Amniotic stem cell (primary cell): Measurements from ENCODE around the gene LST1.

Experiments
- DNase-seq: peaks from one replicate; lab custom pipeline; 2025; lab: John Stamatoyannopoulos, UW

The LST1 gene

DNA sequence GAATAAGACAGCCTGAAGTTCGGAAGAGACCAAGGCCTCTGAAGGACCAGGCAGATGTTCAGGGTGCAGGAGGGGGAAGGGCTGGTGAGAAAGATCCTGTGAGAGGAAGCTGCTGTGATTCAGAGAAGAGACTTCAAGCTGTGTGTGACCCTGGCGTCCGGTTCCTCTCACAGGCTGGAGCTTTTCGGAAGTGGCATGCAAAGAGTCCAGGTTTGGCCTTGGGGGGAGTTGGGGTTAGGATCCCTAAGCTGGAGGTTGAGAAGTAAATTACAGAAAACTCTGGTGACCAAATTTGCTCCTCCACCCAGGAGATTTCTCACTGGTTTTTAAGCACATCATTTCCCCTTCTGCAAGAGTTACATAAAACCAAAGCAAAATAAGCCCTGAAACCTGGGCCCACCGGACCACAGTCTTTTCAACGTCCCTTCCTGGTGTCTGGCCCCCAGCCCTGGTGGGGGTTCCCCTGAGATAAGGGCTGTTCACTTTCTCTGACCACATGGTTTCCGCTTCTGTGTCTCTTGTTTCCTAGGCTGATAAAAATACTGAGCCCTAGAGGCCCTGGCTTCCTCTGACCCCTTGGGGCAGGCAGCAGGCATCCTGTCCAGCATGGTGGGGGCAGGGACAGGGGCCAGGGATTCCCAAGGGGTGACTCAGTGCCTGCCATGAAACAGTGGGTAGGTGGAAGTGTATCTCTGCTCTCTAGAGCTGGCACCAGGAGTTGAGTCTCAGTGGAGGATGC is 25.9 kb upstream of the LST1 start:
- DNase-seq: no peak

DNA sequence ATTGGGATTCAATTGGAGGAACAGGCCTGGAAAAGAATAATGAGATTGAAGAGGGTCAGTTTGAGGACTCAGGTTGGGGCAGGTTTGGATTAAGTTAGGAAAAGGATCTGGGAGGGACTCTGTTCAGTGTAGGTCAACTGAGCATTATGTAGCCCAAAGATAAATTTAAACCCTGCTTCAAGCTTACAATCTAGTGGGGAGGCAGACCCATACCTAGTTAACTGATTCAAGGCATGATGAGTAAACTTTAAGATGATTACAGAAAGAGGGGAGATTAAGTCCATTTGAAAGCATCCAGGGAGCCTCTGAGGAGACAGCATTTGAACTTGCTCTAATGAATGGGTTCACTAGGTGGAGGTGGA is 25.4 kb upstream of the LST1 start:
- DNase-seq: no peak

DNA sequence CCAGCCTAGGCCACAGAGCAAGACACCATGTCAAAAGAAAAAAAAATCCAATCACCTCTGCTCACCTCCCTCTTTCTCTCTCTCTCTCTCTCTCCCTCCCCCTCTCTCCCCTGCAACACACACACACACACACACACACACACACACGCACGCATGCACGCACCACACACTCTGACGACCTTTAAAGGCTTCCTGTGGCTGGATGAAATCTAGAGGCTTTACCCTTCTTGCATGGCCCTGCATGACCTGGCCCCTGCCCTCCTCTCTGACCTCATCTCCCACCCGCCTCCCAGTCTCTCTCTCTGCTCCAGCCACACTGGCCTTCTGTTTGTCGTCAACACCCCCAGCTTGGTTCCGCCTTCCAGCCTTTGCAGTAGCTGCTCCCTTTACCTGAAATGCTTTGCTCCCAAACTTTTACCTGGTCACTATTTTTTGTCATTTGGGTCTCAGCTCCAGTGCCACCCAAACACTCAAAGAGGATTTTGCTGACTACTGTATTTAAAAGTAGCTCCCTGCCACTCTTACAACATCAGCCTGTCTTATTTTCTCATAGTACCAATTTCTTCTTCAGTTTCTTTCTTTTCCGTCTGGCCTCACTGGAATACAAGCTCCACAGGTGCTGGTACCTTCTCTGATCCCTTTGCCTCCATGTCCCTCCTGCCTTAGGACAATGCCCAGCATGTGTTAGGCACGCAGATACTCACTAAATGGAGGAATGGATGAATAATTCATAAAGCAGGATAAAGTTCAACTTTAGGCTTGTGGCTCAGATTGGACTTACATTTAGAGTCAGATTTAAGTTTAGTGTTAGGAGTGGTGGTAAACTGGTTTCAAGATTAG is 18.3 kb upstream of the LST1 start:
- no peak for DNase-seq

DNA sequence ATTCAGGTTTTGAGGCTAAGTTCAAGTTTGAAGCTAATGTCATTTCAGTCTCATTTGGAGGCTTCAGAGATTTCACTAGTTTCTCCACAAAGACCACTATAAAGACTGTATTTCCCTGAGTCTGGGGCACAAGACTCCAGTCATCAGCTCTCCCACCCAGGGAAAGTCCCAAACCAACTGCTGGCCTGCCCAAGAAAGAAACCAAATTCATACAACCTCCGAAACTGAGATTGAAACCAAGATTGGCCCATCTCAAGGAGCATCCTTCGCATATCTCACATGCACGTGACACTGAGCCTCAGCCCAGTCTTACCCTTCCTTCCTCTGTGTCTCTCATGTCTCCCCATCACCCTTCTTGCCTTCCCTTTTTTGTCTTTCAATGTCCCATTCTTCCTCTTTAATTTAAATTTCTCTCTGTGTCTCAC is 17.5 kb upstream of the LST1 start:
- DNase-seq: no peak

DNA sequence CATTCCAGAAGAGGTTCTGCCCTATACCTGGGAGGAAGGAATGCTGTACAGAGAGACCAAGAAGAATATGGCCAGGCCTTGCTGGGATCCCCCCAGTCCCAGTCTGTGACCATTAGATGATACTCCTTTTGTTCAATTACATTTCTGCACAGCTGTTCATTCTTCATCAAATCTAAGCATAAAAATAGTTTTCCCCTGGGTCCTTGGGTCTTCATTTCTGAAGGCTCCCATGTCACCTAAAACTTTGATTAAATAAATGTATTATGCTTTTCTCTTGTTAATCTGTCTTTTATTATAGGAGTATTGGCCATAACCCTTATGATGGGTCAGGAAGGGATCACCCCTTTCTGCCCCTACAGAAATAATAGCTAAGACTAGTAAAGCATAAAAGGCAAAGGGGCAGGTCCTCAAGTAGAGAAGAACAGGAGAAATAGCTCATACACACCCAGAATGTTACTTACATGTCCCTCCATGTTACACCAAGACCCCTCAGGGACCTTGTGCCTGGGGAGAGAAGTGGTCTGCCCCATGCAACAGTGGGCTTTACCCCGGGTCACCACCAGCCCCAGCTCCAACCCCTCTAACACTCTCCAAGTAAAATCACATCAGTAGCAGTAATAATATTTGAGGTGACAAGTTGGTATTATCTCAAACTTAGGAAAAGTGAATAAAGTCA is 16.1 kb upstream of the LST1 start:
- no peak for DNase-seq

GRCh38 chr6:31572041-31572911 is 13.8 kb upstream of the LST1 start, which contains the start of gene LTA:
LTA (plus strand) TSS chr6:31572289; CDS start chr6:31572743, 454 bp downstream.
- no peak for DNase-seq

DNA sequence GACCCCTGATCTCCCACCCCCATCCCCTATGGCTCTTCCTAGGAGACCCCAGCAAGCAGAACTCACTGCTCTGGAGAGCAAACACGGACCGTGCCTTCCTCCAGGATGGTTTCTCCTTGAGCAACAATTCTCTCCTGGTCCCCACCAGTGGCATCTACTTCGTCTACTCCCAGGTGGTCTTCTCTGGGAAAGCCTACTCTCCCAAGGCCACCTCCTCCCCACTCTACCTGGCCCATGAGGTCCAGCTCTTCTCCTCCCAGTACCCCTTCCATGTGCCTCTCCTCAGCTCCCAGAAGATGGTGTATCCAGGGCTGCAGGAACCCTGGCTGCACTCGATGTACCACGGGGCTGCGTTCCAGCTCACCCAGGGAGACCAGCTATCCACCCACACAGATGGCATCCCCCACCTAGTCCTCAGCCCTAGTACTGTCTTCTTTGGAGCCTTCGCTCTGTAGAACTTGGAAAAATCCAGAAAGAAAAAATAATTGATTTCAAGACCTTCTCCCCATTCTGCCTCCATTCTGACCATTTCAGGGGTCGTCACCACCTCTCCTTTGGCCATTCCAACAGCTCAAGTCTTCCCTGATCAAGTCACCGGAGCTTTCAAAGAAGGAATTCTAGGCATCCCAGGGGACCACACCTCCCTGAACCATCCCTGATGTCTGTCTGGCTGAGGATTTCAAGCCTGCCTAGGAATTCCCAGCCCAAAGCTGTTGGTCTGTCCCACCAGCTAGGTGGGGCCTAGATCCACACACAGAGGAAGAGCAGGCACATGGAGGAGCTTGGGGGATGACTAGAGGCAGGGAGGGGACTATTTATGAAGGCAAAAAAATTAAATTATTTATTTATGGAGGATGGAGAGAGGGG is 12.6 kb upstream of the LST1 start:
- no peak for DNase-seq

DNA sequence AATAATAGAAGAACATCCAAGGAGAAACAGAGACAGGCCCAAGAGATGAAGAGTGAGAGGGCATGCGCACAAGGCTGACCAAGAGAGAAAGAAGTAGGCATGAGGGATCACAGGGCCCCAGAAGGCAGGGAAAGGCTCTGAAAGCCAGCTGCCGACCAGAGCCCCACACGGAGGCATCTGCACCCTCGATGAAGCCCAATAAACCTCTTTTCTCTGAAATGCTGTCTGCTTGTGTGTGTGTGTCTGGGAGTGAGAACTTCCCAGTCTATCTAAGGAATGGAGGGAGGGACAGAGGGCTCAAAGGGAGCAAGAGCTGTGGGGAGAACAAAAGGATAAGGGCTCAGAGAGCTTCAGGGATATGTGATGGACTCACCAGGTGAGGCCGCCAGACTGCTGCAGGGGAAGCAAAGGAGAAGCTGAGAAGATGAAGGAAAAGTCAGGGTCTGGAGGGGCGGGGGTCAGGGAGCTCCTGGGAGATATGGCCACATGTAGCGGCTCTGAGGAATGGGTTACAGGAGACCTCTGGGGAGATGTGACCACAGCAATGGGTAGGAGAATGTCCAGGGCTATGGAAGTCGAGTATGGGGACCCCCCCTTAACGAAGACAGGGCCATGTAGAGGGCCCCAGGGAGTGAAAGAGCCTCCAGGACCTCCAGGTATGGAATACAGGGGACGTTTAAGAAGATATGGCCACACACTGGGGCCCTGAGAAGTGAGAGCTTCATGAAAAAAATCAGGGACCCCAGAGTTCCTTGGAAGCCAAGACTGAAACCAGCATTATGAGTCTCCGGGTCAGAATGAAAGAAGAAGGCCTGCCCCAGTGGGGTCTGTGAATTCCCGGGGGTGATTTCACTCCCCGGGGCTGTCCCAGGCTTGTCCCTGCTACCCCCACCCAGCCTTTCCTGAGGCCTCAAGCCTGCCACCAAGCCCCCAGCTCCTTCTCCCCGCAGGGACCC is 11.7 kb upstream of the LST1 start:
- DNase-seq: no peak

GRCh38 chr6:31575335-31575901 is 10.7 kb upstream of the LST1 start, which contains the start of gene TNF:
TNF (plus strand) TSS chr6:31575565; CDS start chr6:31575742, 177 bp downstream.
- DNase-seq: no peak

DNA sequence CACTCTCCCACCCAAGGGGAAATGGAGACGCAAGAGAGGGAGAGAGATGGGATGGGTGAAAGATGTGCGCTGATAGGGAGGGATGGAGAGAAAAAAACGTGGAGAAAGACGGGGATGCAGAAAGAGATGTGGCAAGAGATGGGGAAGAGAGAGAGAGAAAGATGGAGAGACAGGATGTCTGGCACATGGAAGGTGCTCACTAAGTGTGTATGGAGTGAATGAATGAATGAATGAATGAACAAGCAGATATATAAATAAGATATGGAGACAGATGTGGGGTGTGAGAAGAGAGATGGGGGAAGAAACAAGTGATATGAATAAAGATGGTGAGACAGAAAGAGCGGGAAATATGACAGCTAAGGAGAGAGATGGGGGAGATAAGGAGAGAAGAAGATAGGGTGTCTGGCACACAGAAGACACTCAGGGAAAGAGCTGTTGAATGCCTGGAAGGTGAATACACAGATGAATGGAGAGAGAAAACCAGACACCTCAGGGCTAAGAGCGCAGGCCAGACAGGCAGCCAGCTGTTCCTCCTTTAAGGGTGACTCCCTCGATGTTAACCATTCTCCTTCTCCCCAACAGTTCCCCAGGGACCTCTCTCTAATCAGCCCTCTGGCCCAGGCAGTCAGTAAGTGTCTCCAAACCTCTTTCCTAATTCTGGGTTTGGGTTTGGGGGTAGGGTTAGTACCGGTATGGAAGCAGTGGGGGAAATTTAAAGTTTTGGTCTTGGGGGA is 10.0 kb upstream of the LST1 start:
- DNase-seq: no peak

DNA sequence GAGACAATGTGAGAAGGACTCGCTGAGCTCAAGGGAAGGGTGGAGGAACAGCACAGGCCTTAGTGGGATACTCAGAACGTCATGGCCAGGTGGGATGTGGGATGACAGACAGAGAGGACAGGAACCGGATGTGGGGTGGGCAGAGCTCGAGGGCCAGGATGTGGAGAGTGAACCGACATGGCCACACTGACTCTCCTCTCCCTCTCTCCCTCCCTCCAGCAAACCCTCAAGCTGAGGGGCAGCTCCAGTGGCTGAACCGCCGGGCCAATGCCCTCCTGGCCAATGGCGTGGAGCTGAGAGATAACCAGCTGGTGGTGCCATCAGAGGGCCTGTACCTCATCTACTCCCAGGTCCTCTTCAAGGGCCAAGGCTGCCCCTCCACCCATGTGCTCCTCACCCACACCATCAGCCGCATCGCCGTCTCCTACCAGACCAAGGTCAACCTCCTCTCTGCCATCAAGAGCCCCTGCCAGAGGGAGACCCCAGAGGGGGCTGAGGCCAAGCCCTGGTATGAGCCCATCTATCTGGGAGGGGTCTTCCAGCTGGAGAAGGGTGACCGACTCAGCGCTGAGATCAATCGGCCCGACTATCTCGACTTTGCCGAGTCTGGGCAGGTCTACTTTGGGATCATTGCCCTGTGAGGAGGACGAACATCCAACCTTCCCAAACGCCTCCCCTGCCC is 9.0 kb upstream of the LST1 start:
- DNase-seq: no peak

DNA sequence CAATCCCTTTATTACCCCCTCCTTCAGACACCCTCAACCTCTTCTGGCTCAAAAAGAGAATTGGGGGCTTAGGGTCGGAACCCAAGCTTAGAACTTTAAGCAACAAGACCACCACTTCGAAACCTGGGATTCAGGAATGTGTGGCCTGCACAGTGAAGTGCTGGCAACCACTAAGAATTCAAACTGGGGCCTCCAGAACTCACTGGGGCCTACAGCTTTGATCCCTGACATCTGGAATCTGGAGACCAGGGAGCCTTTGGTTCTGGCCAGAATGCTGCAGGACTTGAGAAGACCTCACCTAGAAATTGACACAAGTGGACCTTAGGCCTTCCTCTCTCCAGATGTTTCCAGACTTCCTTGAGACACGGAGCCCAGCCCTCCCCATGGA is 8.5 kb upstream of the LST1 start:
- DNase-seq: no peak

DNA sequence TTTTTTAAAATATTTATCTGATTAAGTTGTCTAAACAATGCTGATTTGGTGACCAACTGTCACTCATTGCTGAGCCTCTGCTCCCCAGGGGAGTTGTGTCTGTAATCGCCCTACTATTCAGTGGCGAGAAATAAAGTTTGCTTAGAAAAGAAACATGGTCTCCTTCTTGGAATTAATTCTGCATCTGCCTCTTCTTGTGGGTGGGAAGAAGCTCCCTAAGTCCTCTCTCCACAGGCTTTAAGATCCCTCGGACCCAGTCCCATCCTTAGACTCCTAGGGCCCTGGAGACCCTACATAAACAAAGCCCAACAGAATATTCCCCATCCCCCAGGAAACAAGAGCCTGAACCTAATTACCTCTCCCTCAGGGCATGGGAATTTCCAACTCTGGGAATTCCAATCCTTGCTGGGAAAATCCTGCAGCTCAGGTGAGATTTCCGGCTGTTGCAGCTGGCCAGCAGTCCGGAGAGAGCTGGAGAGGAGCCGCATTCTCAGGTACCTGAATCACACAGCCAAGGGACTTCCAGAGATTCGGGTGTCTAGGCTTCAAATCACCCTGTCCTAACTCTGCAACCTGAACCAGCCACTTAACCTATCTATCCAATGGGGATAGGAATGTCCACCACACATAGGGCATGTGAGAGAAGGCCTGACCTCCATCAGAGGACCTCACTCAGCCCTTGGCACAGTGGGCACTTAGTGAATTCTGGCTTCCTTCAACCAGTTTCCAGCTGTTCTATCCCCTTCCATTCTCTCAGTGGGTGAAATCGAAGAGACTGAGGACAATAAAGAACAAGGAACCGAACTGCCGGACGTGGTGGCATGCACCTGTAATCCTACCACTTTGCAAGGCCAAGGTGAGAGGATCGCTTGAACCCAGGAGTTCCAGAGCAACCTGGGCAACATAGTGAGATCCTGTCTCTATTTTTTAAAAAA is 7.6 kb upstream of the LST1 start:
- DNase-seq: no peak

GRCh38 chr6:31579119-31579505 is 7.0 kb upstream of the LST1 start:
- DNase-seq: no peak

- no peak for DNase-seq
These were observed 6.3 kb upstream of the LST1 start for GRCh38 chr6:31579546-31580437.

- DNase-seq: no peak
These were observed 5.7 kb upstream of the LST1 start for GRCh38 chr6:31580438-31580740.
